Left lung (tissue), 10 donors: ENCODE results near the gene AMDHD2. TPM values are rescaled to one million over a fixed set of nuclear protein-coding genes. Genes with fewer than 3 reads are reported as not detected.

Experiments
- ATAC-seq: fragments of 200-7000 bp; cut with Tn5 transposase; one replicate; pipeline ENCODE4 v1.9.1; 2020; ENCODE audit warnings: moderate library complexity
- DNase-seq, 4 donors: peaks; one replicate each; pipeline ENCODE4 v3.0.0-alpha.2; 2013 to 2020
- H3K27ac ChIP-seq, 2 donors: fragments of 200-600 bp; sonication (generic) in 1 of 2; one replicate each; pipeline versions ENCODE4 v1.5.0 to v1.8.0; 2020 to 2021
- H3K27me3 ChIP-seq, 2 donors: fragments of 200-600 bp; sonication (generic) in 1 of 2; one replicate each; pipeline versions ENCODE4 v1.5.0 to v1.8.0; 2020 to 2021
- H3K36me3 ChIP-seq, 2 donors: fragments of 200-600 bp; sonication (generic) in 1 of 2; one replicate each; pipeline versions ENCODE4 v1.5.0 to v1.8.0; 2020 to 2021
- H3K4me1 ChIP-seq, 2 donors: fragments of 200-600 bp; one replicate each; pipeline ENCODE4 v1.8.0; 2021
- H3K4me3 ChIP-seq, 2 donors: fragments of 200-600 bp; sonication (generic) in 1 of 2; one replicate each; pipeline versions ENCODE4 v1.5.0 to v1.8.0; 2020 to 2021; ENCODE audit warnings: mild to moderate bottlenecking in 1 of 2
- H3K9me3 ChIP-seq, 2 donors: fragments of 200-600 bp; sonication (generic) in 1 of 2; one replicate each; pipeline versions ENCODE4 v1.5.0 to v1.8.0; 2020 to 2021
- CTCF ChIP-seq, 2 donors: fragments of 200-600 bp; sonication (generic) in 1 of 2; IDR thresholded peaks; one replicate each; pipeline versions ENCODE4 v1.5.0 to v1.8.0; 2021; ENCODE audit warnings: antibody characterized with exemption in 2 of 2
- intact Hi-C, 2 donors: fragments of 100-400 bp; cut with DNase I; formaldehyde crosslinking; loops; one replicate each; pipeline versions ENCODE4 v1.11.2 to v1.14.2; 2022
- polyA plus RNA-seq, 6 donors: library from polyadenylated mRNA; unstranded; fragments of 120-200 nt; gene quantifications; one replicate each; pipeline ENCODE4 v1.2.1, GENCODE V29; 2013; ENCODE audit not compliant: insufficient read length in 6 of 6
- total RNA-seq, 2 donors: library from RNA; stranded (reverse); fragmentation: NEBNext Ultra II Directional; extraction: Animal tissue kit (Norgen Biotek cat#: 25700); gene quantifications; one replicate each; pipeline ENCODE4 v1.2.1, GENCODE V29; 2021
- donor health status: DM: no; HTN: yes; CAD: no.
- donor health status: DM: no; HTN: no; CAD: no.

Gene AMDHD2
- total and polyA plus RNA-seq, 8 donors: 13.4 to 62.4 (median 17.4) TPM

- TF ChIP-seq CTCF (IDR thresholded peaks at IDR 0.05): no peak
- Histone ChIP-seq H3K36me3 (peaks cover 0 to 39% of the 10 kb centered on the region in 2 donors), H3K4me3 (peak overlapping the region in 1 of 2 donors; percentile 22), H3K4me1 (peaks cover 49 to 75% of the 10 kb centered on the region in 2 donors), H3K27me3 (no peaks in the 10 kb centered on the region), H3K27ac (peak overlapping the region; percentile 6 to 99), H3K9me3 (no peaks in the 10 kb centered on the region)
- ATAC-seq (no peak), DNase-seq (no peak)
- intact Hi-C loops: no loop called here
These were observed 2.1 kb upstream of the AMDHD2 start for GRCh38 chr16:2517954-2518605.

- Histone ChIP-seq H3K4me3 (peak overlapping the region in 1 of 2 donors; percentile 68), H3K9me3 (no peaks in the 10 kb centered on the region), H3K4me1 (peaks cover 46 to 75% of the 10 kb centered on the region in 2 donors), H3K27ac (peak overlapping the region; percentile 79 to 99), H3K27me3 (no peaks in the 10 kb centered on the region), H3K36me3 (peaks cover 0 to 49% of the 10 kb centered on the region in 2 donors)
- TF ChIP-seq CTCF (IDR thresholded peaks at IDR 0.05): no peak
- no peak for ATAC-seq
- DNase-seq: peak in 1 of 4 donors; percentile 80
- intact Hi-C loops: no loop called here
These were observed 1.1 kb upstream of the AMDHD2 start for GRCh38 chr16:2518823-2519710.

GRCh38 chr16:2519711-2520080, 475 bp upstream of the AMDHD2 start:
- DNase-seq (peak in 1 of 4 donors; percentile 83), ATAC-seq (no peak)
- Histone ChIP-seq H3K36me3 (peaks cover 0 to 55% of the 10 kb centered on the region in 2 donors), H3K4me3 (peak overlapping the region in 1 of 2 donors; percentile 68), H3K27me3 (no peaks in the 10 kb centered on the region), H3K4me1 (peaks cover 46 to 81% of the 10 kb centered on the region in 2 donors), H3K9me3 (no peaks in the 10 kb centered on the region), H3K27ac (peak overlapping the region; percentile 79 to 99)
- intact Hi-C loops: no loop called here
- no peak for TF ChIP-seq CTCF (IDR thresholded peaks at IDR 0.05)

GRCh38 chr16:2520784-2521531, 787 bp downstream of the AMDHD2 start:
- Histone ChIP-seq H3K9me3 (no peaks in the 10 kb centered on the region), H3K36me3 (peaks cover 0 to 67% of the 10 kb centered on the region in 2 donors), H3K4me1 (peaks cover 37 to 78% of the 10 kb centered on the region in 2 donors), H3K4me3 (peak overlapping the region; percentile 49 to 68), H3K27me3 (no peaks in the 10 kb centered on the region), H3K27ac (peak overlapping the region; percentile 79 to 99)
- intact Hi-C loops: no loop called here
- ATAC-seq: peak; percentile 9
- peak in 1 of 4 donors; percentile 89 for DNase-seq
- no peak for TF ChIP-seq CTCF (IDR thresholded peaks at IDR 0.05)
